ENCODE results near the gene STAT5B. TPM values are rescaled to one million over a fixed set of nuclear protein-coding genes. Genes with fewer than 3 reads are reported as not detected.
"Not testable (repeated sequence)": the region's sequence is repeated elsewhere in the genome, so short reads cannot be mapped to it uniquely, and the experiment has no call there.

Gene STAT5B
- total and polyA plus RNA-seq, 9 of the 15 experiments (the other 6 are each of a cell fraction or from before 2014, with no cell fraction given): 20.8 to 176 (median 92.4) TPM

DNA sequence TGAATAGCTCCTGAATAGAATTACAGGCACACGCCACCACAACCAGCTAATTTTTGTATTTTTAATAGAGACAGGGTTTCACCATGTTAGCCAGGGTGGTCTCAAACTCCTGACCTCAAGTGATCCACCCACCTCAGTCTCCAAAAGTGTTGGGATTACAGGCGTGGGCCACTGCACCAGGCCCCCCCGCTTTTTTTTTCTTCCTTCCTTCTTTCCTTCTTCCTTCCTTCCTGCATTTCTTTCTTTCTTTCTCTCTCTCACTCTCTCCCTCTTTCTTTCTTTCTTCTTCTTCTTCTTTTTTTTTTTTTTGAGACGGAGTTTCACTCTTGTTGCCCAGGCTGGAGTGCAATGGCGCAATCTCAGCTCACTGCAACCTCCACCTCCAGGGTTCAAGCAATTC is 90.0 kb downstream of the STAT5B start:
- H3K4me3 ChIP-seq; H4K20me1 ChIP-seq (replicated peaks; ENCODE audit: control insufficient read depth, insufficient read depth, low read length); in situ Hi-C loops (cut with MboI); H3K27ac ChIP-seq (ENCODE audit: extremely low read depth, low read depth, low read length); H3K27me3 ChIP-seq (ENCODE audit: control insufficient read depth in 2 of 2, insufficient read depth in 2 of 2, low read length in 2 of 2); H3K4me2 ChIP-seq (ENCODE audit: insufficient read depth, low read length); CTCF ChIA-PET (ENCODE audit: low intra/inter-chr PET ratio); DNase-seq (ENCODE audit: extremely low read depth in 1 of 4, low spot score in 3 of 4); ATAC-seq; H3K9me1 ChIP-seq (ENCODE audit: control insufficient read depth, insufficient read depth, low read length); H3K36me3 ChIP-seq (ENCODE audit: control insufficient read depth, insufficient read depth, low read length); BruUV-seq (replicated peaks); H2AFZ ChIP-seq (ENCODE audit: low read depth, low read length); H3K9me3 ChIP-seq (replicated peaks; ENCODE audit: control insufficient read depth, insufficient read depth, low read depth, low read length); FAIRE-seq: not testable (repeated sequence)
- H3K79me2 ChIP-seq (ENCODE audit: control insufficient read depth, insufficient read depth, low read length): peaks cover 11% of the 10 kb centered on the region; the same call in 2 of the 3 replicates
- peak; percentile 52; the same call in 1 of the 2 replicates for TF ChIP-seq CEBPB (tag; IDR thresholded peaks at IDR 0.05)
- TF ChIP-seq, protein P1, sequence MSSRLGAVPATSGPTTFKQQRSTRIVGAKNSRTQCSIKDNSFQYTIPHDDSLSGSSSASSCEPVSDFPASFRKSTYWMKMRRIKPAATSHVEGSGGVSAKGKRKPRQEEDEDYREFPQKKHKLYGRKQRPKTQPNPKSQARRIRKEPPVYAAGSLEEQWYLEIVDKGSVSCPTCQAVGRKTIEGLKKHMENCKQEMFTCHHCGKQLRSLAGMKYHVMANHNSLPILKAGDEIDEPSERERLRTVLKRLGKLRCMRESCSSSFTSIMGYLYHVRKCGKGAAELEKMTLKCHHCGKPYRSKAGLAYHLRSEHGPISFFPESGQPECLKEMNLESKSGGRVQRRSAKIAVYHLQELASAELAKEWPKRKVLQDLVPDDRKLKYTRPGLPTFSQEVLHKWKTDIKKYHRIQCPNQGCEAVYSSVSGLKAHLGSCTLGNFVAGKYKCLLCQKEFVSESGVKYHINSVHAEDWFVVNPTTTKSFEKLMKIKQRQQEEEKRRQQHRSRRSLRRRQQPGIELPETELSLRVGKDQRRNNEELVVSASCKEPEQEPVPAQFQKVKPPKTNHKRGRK (tag; IDR thresholded peaks at IDR 0.05): peak; percentile 63
- POLR2A ChIA-PET: interaction anchor here (1.8 kb wide), 1 partner anchor 11 kb away, joined by 5 read pairs; no protein-coding TSS in a partner anchor
- intact Hi-C loops (cut with micrococcal nuclease): loop anchor here (10.0 kb wide), 1 partner anchor 219 kb away; no protein-coding TSS in a partner anchor
- H3K9ac ChIP-seq (ENCODE audit: insufficient read depth in 1 of 2, low read depth in 2 of 2, low read length in 2 of 2): peak overlapping the region in 1 of 2 experiments; percentile 56; a peak in 1 of 4 replicates
- WGBS (ENCODE audit: insufficient coverage, low coverage, missing lambda C conversion rate): 65% methylated on average over 4 of the region's 5 CpGs
- H3K4me1 ChIP-seq (replicated peaks in 1 of 2; ENCODE audit: control insufficient read depth in 2 of 2, insufficient read depth in 2 of 2, low read length in 2 of 2): peaks cover 24 to 44% of the 10 kb centered on the region in 2 experiments; a peak in 4 of 5 replicates

DNA sequence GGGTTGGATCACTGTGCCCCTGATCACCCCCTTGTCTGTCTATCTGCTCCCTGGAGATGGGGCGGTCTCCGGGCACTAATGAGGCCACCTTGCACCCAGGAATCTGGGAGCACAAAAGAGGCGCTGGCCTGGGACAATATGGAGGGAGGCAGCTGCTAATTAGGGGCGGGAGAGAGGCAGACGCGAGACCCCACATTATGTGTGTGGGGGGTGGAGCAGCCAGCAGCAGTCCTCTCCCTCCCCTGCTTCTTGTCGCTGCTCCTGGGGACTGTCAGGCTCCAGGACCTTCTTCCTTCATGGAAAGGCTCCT is 90.6 kb downstream of the STAT5B start:
- no peak overlapping the region for H3K4me3 ChIP-seq
- H2AFZ ChIP-seq (ENCODE audit: low read depth, low read length): no peak overlapping the region
- peaks cover 11% of the 10 kb centered on the region; the same call in 2 of the 3 replicates for H3K79me2 ChIP-seq (ENCODE audit: control insufficient read depth, insufficient read depth, low read length)
- in situ Hi-C loops (cut with MboI): no loop called here
- H3K36me3 ChIP-seq (ENCODE audit: control insufficient read depth, insufficient read depth, low read length): no peaks in the 10 kb centered on the region
- ATAC-seq: no peak
- DNase-seq (ENCODE audit: extremely low read depth in 1 of 4, low spot score in 3 of 4): no peak
- peaks cover 27 to 44% of the 10 kb centered on the region in 2 experiments; a peak in 4 of 5 replicates for H3K4me1 ChIP-seq (replicated peaks in 1 of 2; ENCODE audit: control insufficient read depth in 2 of 2, insufficient read depth in 2 of 2, low read length in 2 of 2)
- no peak overlapping the region for H3K4me2 ChIP-seq (ENCODE audit: insufficient read depth, low read length)
- H3K9ac ChIP-seq (ENCODE audit: insufficient read depth in 1 of 2, low read depth in 2 of 2, low read length in 2 of 2): peak overlapping the region in 1 of 2 experiments; percentile 56; a peak in 2 of 4 replicates
- CTCF ChIA-PET (ENCODE audit: low intra/inter-chr PET ratio): no interaction called here
- H3K27ac ChIP-seq (ENCODE audit: extremely low read depth, low read depth, low read length): no peak overlapping the region
- no peaks in the 10 kb centered on the region for H3K9me3 ChIP-seq (replicated peaks; ENCODE audit: control insufficient read depth, insufficient read depth, low read depth, low read length)
- TF ChIP-seq TRIM28 (IDR thresholded peaks at IDR 0.05) (no peak), FOS (IDR thresholded peaks at IDR 0.05; ENCODE audit: extremely low read depth, insufficient read length) (no peak), NR2C2 (CRISPR knock-in tag; IDR thresholded peaks at IDR 0.05) (no peak), NR2C2 (tag; IDR thresholded peaks at IDR 0.05) (no peak), MTA1 (IDR thresholded peaks at IDR 0.05; ENCODE audit: borderline replicate concordance) (no peak), E2F3 (CRISPR knock-in tag; IDR thresholded peaks at IDR 0.05) (no peak), HMG20A (CRISPR knock-in tag; conservative IDR thresholded peaks at IDR 0.05) (no peak)
- TF ChIP-seq, protein P2, sequence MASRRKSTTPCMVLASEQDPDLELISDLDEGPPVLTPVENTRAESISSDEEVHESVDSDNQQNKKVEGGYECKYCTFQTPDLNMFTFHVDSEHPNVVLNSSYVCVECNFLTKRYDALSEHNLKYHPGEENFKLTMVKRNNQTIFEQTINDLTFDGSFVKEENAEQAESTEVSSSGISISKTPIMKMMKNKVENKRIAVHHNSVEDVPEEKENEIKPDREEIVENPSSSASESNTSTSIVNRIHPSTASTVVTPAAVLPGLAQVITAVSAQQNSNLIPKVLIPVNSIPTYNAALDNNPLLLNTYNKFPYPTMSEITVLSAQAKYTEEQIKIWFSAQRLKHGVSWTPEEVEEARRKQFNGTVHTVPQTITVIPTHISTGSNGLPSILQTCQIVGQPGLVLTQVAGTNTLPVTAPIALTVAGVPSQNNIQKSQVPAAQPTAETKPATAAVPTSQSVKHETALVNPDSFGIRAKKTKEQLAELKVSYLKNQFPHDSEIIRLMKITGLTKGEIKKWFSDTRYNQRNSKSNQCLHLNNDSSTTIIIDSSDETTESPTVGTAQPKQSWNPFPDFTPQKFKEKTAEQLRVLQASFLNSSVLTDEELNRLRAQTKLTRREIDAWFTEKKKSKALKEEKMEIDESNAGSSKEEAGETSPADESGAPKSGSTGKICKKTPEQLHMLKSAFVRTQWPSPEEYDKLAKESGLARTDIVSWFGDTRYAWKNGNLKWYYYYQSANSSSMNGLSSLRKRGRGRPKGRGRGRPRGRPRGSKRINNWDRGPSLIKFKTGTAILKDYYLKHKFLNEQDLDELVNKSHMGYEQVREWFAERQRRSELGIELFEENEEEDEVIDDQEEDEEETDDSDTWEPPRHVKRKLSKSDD (conservative IDR thresholded peaks at IDR 0.05; ENCODE audit: low read length): no peak
- H3K27me3 ChIP-seq (ENCODE audit: control insufficient read depth in 2 of 2, insufficient read depth in 2 of 2, low read length in 2 of 2): no peaks in the 10 kb centered on the region
- no peaks in the 10 kb centered on the region for H4K20me1 ChIP-seq (replicated peaks; ENCODE audit: control insufficient read depth, insufficient read depth, low read length)
- WGBS (ENCODE audit: insufficient coverage, low coverage, missing lambda C conversion rate): 100% methylated on average over 1 of the region's 7 CpGs
- FAIRE-seq: no peak
- BruUV-seq (replicated peaks): no TSS peak
- intact Hi-C loops (cut with micrococcal nuclease): loop anchor here (10.0 kb wide), 1 partner anchor 219 kb away; no protein-coding TSS in a partner anchor
- POLR2A ChIA-PET: no interaction called here
- no peaks in the 10 kb centered on the region for H3K9me1 ChIP-seq (ENCODE audit: control insufficient read depth, insufficient read depth, low read length)

Measured in K562 (cell line).